Measurements from ENCODE around the gene OCLN.
"Not testable (repeated sequence)": the region's sequence is repeated elsewhere in the genome, so short reads cannot be mapped to it uniquely, and the experiment has no call there.

GRCh38 chr5:69538735-69539134, 46.1 kb downstream of the OCLN start:
- TF ChIP-seq POLR2A (IDR thresholded peaks at IDR 0.05; ENCODE audit: low read length); SREBF2 (IDR thresholded peaks at IDR 0.05); CTCF (IDR thresholded peaks at IDR 0.05); RCOR1 (IDR thresholded peaks at IDR 0.05; ENCODE audit: low read depth, low read length); POLR2AphosphoS2 (conservative IDR thresholded peaks at IDR 0.05; ENCODE audit: low read length); RAD21 (conservative IDR thresholded peaks at IDR 0.05 in 1 of 2, IDR thresholded peaks at IDR 0.05 in 1 of 2); REST (IDR thresholded peaks at IDR 0.05); CEBPB (IDR thresholded peaks at IDR 0.05); SMC3 (IDR thresholded peaks at IDR 0.05); ELK1 (IDR thresholded peaks at IDR 0.05; ENCODE audit: low read depth, low read length); CBX8 (IDR thresholded peaks at IDR 0.05): not testable (repeated sequence)
